A549 (cell line): ENCODE data around the gene RRP8. TPM values are rescaled to one million over a fixed set of nuclear protein-coding genes. Genes with fewer than 3 reads are reported as not detected.

ENCODE experiments used
- ATAC-seq, 2 experiments: fragments of 200-7000 bp in 1 of 2; fragments of >200 bp in 1 of 2; cut with Nextera tagmentation in 1 of 2; cut with Tn5 transposase in 1 of 2; 3 replicates each; pipeline versions ENCODE4 v1.8.0 to v1.9.1; 2018 to 2020; ENCODE audit warnings: mild to moderate bottlenecking in 1 of 2, moderate library complexity in 1 of 2
- CTCF ChIA-PET: fragments of 300-600 bp; sonication (Branson Sonifier 250); formaldehyde crosslinking; extraction: SDS; loops from one replicate; lab custom pipeline; 2021; ENCODE audit warnings: antibody characterized with exemption, inconsistent platforms; lab: Yijun Ruan, JAX
- POLR2A ChIA-PET: fragments of 350-600 bp; formaldehyde crosslinking; extraction: SDS; loops from one replicate; lab custom pipeline; 2021; ENCODE audit warnings: antibody characterized with exemption, inconsistent platforms; lab: Yijun Ruan, JAX
- DNase-seq, 2 experiments: peaks; one replicate each; pipeline versions ENCODE4 v3.0.0 to v3.0.0-alpha.2; 2011 to 2016; ENCODE audit warnings: low read depth in 1 of 2, low spot score in 1 of 2
- FAIRE-seq: peaks from 2 replicates; lab custom pipeline; 2011; peaks lifted over from hg19 to GRCh38; lab: Jason Lieb, UNC
- H3K27ac ChIP-seq, 2 experiments: fragments of >200 bp; sonication (Bioruptor Twin); formaldehyde crosslinking; 3 replicates each; pipeline ENCODE4 v1.5.1; 2016 to 2017
- H3K4me1 ChIP-seq: fragments of >200 bp; sonication (Bioruptor Twin); formaldehyde crosslinking; 3 replicates; pipeline ENCODE4 v1.6.1; 2016
- H3K4me2 ChIP-seq: fragments of >200 bp; sonication (Bioruptor Twin); formaldehyde crosslinking; 3 replicates; pipeline ENCODE4 v1.6.1; 2016
- H3K4me3 ChIP-seq: fragments of >200 bp; sonication (Bioruptor Twin); formaldehyde crosslinking; 3 replicates; pipeline ENCODE4 v1.5.1; 2016
- H3K9me3 ChIP-seq: fragments of >200 bp; sonication (Bioruptor Twin); formaldehyde crosslinking; 3 replicates; pipeline ENCODE4 v1.6.1; 2016
- BCL3 ChIP-seq: fragments of >200 bp; sonication (Bioruptor Twin); formaldehyde crosslinking; IDR thresholded peaks from 3 replicates; pipeline ENCODE4 v1.6.1; 2016
- BHLHE40 ChIP-seq: IDR thresholded peaks from 2 replicates; pipeline ENCODE4 v1.6.1; 2012; ENCODE audit warnings: low read depth, low read length, inconsistent platforms
- CBX8 ChIP-seq: fragments of 200-600 bp; sonication (generic); IDR thresholded peaks from 2 replicates; pipeline ENCODE4 v1.6.1; 2016
- CHD2 ChIP-seq: fragments of 150-350 bp; IDR thresholded peaks from 2 replicates; pipeline ENCODE4 v1.6.1; 2014; ENCODE audit warnings: low read length; ENCODE audit not compliant: partially characterized antibody
- CHD4 ChIP-seq: fragments of 200-600 bp; sonication (generic); IDR thresholded peaks from 2 replicates; pipeline ENCODE4 v1.6.1; 2016; ENCODE audit warnings: antibody characterized with exemption, mild to moderate bottlenecking, borderline replicate concordance
- EP300 ChIP-seq, 2 experiments: fragments of >200 bp; sonication (Bioruptor Twin); formaldehyde crosslinking; IDR thresholded peaks; 2 replicates in 1 of 2; 3 replicates in 1 of 2; pipeline ENCODE4 v1.6.1; 2016 to 2017
- FOXS1 ChIP-seq: fragments of 250-450 bp; sonication (Bioruptor Pico); IDR thresholded peaks from 2 replicates; pipeline ENCODE4 v1.5.0; 2020; ENCODE audit warnings: mild to moderate bottlenecking, moderate library complexity
- HEYL ChIP-seq: fragments of 250-450 bp; sonication (Bioruptor Pico); IDR thresholded peaks from 2 replicates; pipeline ENCODE4 v1.8.0; 2021; ENCODE audit warnings: mild to moderate bottlenecking, moderate library complexity
- JUNB ChIP-seq: fragments of >200 bp; sonication (Bioruptor Twin); formaldehyde crosslinking; IDR thresholded peaks from 2 replicates; pipeline ENCODE4 v1.6.1; 2016
- KDM5A ChIP-seq: fragments of 200-600 bp; sonication (generic); IDR thresholded peaks from 2 replicates; pipeline ENCODE4 v1.6.1; 2016; ENCODE audit warnings: antibody characterized with exemption, mild to moderate bottlenecking
- MAZ ChIP-seq: fragments of 150-350 bp; IDR thresholded peaks from 2 replicates; pipeline ENCODE4 v1.6.1; 2014; ENCODE audit warnings: antibody characterized with exemption, low read depth, low read length, borderline replicate concordance
- NR3C1 ChIP-seq: fragments of >200 bp; sonication (Bioruptor Twin); formaldehyde crosslinking; IDR thresholded peaks from 3 replicates; pipeline ENCODE4 v1.6.1; 2017
- POLR2A ChIP-seq: IDR thresholded peaks from 2 replicates; pipeline ENCODE4 v1.6.1; 2012; ENCODE audit warnings: mild to moderate bottlenecking, low read length
- POLR2AphosphoS2 ChIP-seq: conservative IDR thresholded peaks from 2 replicates; pipeline ENCODE4 v1.6.1; 2012; ENCODE audit warnings: low read length, improper control_type of control experiment, inconsistent platforms
- REST ChIP-seq: fragments of 200-600 bp; sonication (generic); IDR thresholded peaks from 2 replicates; pipeline ENCODE4 v1.6.1; 2016; ENCODE audit warnings: antibody characterized with exemption, mild to moderate bottlenecking, moderate library complexity
- TFCP2L1 ChIP-seq: fragments of 250-450 bp; sonication (Bioruptor Pico); IDR thresholded peaks from 2 replicates; pipeline ENCODE4 v1.5.0; 2021; ENCODE audit warnings: mild to moderate bottlenecking
- TP53 ChIP-seq: fragments of 250-450 bp; sonication (Bioruptor Pico); IDR thresholded peaks from 2 replicates; pipeline ENCODE4 v1.5.0; 2021; ENCODE audit warnings: mild to moderate bottlenecking, moderate library complexity
- ZNF302 ChIP-seq: fragments of 250-450 bp; sonication (Bioruptor Pico); IDR thresholded peaks from 2 replicates; pipeline ENCODE4 v1.9.0; 2021; ENCODE audit warnings: inconsistent platforms, mild to moderate bottlenecking, moderate library complexity
- WGBS: methylation state at CpG from one replicate; pipeline ENCODE4 v1.1.6; 2017; ENCODE audit errors: missing lambda C conversion rate; 5-methylcytosine and 5-hydroxymethylcytosine counted together
- polyA plus RNA-seq, 4 experiments: library from polyadenylated mRNA; depleted of rRNA in 3 of 4; stranded (reverse); fragments of >200 nt; fragmentation: RNase III in 1 of 4; extraction: RNeasy Plus Mini Kit Qiagen cat#74134 plus additional on column Dnase treatment in 1 of 4; gene quantifications; 2 replicates in 3 of 4; 3 replicates in 1 of 4; pipeline ENCODE4 v1.2.3, GENCODE V29; 2011 to 2017

RRP8 gene
- polyA plus RNA-seq, 2 of the 4 experiments (the other 2 are of a cell fraction) = 14.5 to 25.9 TPM

GRCh38 chr11:6626971-6627761 is 23.8 kb upstream of the RRP8 start:
- ChIA-PET CTCF (interaction anchor here (0.6 to 1.7 kb wide), 4 partner anchors 13 to 248 kb away, joined by 3 to 4 read pairs (median 4); partner anchors contain the start of gene MRPL17), POLR2A (interaction anchor here (1.3 kb wide), 1 partner anchor 16 kb away, joined by 4 read pairs; the partner anchor contains the start of gene TAF10)
- H3K9me3 ChIP-seq = no peaks in the 10 kb centered on the region
- 69% methylated on average over 16 of the region's 19 CpGs for WGBS
- H3K4me1 ChIP-seq = no peaks in the 10 kb centered on the region
- FAIRE-seq (no peak), ATAC-seq (no peak), DNase-seq (no peak)
- no peak overlapping the region for H3K4me2 ChIP-seq
- no peak overlapping the region for H3K27ac ChIP-seq
- TF ChIP-seq TFCP2L1 = no peak
- no peak for TF ChIP-seq BHLHE40
- TF ChIP-seq BCL3 = no peak
- no peak for TF ChIP-seq JUNB
- TF ChIP-seq EP300 (IDR thresholded peaks at IDR 0.05) = no peak
- TF ChIP-seq CBX8 = no peak
- no peak for TF ChIP-seq REST
- no peak for TF ChIP-seq NR3C1
- TF ChIP-seq MAZ = no peak
- no peak for TF ChIP-seq TP53 (CRISPR knock-in tag)
- no peak for TF ChIP-seq CHD4
- no peak for TF ChIP-seq CHD2
- TF ChIP-seq KDM5A = no peak
- H3K4me3 ChIP-seq = no peak overlapping the region

- POLR2A ChIA-PET = no interaction called here
- no peak for TF ChIP-seq POLR2AphosphoS2
- TF ChIP-seq POLR2A = no peak
- TF ChIP-seq ZNF302 (CRISPR knock-in tag) = no peak
- TF ChIP-seq FOXS1 (CRISPR knock-in tag) = no peak
- no peak for TF ChIP-seq HEYL (CRISPR knock-in tag)
- ATAC-seq (no peak), FAIRE-seq (no peak), DNase-seq (no peak)
- CTCF ChIA-PET = interaction anchor here (1.0 to 1.8 kb wide), 2 partner anchors 13 to 57 kb away, joined by 3 to 6 read pairs; partner anchors contain the start of gene MRPL17
- H3K9me3 ChIP-seq = no peaks in the 10 kb centered on the region
- 44% methylated on average over 12 of the region's 17 CpGs for WGBS
- no peak overlapping the region for H3K4me2 ChIP-seq
- no peaks in the 10 kb centered on the region for H3K4me1 ChIP-seq
- no peak overlapping the region for H3K27ac ChIP-seq
- no peak overlapping the region for H3K4me3 ChIP-seq
Measured at GRCh38 chr11:6625832-6626420, 22.5 kb upstream of the RRP8 start.
